K562 (cell line): ENCODE results near the gene PKHD1. TPM values are rescaled to one million over a fixed set of nuclear protein-coding genes. Genes with fewer than 3 reads are reported as not detected.

ENCODE experiments used
- ATAC-seq: fragments of 200-7000 bp; cut with Tn5 transposase; 3 replicates; pipeline ENCODE4 v1.9.1; 2020; ENCODE audit warnings: moderate library complexity
- BruUV-seq: library from RNA; stranded (reverse); fragments of 400-500 nt; replicated peaks from 2 replicates; lab custom pipeline; 2021; lab: Mats Ljungman, UMichigan
- CTCF ChIA-PET: fragments of 300-600 bp; formaldehyde crosslinking; extraction: SDS; loops from one replicate; lab custom pipeline; 2021; ENCODE audit warnings: low intra/inter-chr PET ratio; lab: Yijun Ruan, JAX
- POLR2A ChIA-PET: fragments of 300-600, 350-650 bp; sonication (Branson Sonifier 250); formaldehyde crosslinking; extraction: SDS; loops from one replicate; lab custom pipeline; 2021; ENCODE audit warnings: antibody characterized with exemption, inconsistent platforms; lab: Yijun Ruan, JAX
- DNase-seq, 4 experiments: peaks; one replicate each; pipeline versions ENCODE4 v3.0.0 to v3.0.0-alpha.2; 2011 to 2018; ENCODE audit warnings: low spot score in 3 of 4, mixed read lengths in 3 of 4; ENCODE audit errors: extremely low read depth in 1 of 4
- FAIRE-seq: peaks from 2 replicates; lab custom pipeline; 2011; peaks lifted over from hg19 to GRCh38; lab: Jason Lieb, UNC
- H2AFZ ChIP-seq: 2 replicates; pipeline ENCODE4 v1.6.0; 2011; ENCODE audit warnings: low read depth, low read length, control low read depth, inconsistent platforms
- H3K27ac ChIP-seq: fragments of 200-600 bp; 3 replicates; pipeline ENCODE4 v1.8.0; 2011; ENCODE audit warnings: low read depth, mild to moderate bottlenecking, control low read depth, inconsistent platforms, low read length, moderate library complexity, mixed read lengths; ENCODE audit errors: extremely low read depth
- H3K27me3 ChIP-seq, 2 experiments: fragments of 300-600 bp in 1 of 2; 2 replicates in 1 of 2; 3 replicates in 1 of 2; pipeline versions ENCODE4 v1.6.0 to v1.8.0; 2011; ENCODE audit warnings: inconsistent platforms in 2 of 2, low read length in 2 of 2, mild to moderate bottlenecking in 1 of 2, mixed read lengths in 1 of 2, moderate library complexity in 1 of 2; ENCODE audit not compliant: control insufficient read depth in 2 of 2, insufficient read depth in 2 of 2
- H3K36me3 ChIP-seq: fragments of 300-600 bp; 3 replicates; pipeline ENCODE4 v1.8.0; 2011; ENCODE audit warnings: mild to moderate bottlenecking, low read length, inconsistent platforms; ENCODE audit not compliant: control insufficient read depth, insufficient read depth
- H3K4me1 ChIP-seq, 2 experiments: fragments of 200-600 bp in 1 of 2; replicated peaks in 1 of 2; 2 replicates in 1 of 2; 3 replicates in 1 of 2; pipeline versions ENCODE4 v1.5.1 to v1.8.0; 2011; ENCODE audit warnings: inconsistent platforms in 2 of 2, low read length in 2 of 2, mild to moderate bottlenecking in 1 of 2, mixed read lengths in 1 of 2, moderate library complexity in 1 of 2; ENCODE audit not compliant: control insufficient read depth in 2 of 2, insufficient read depth in 2 of 2
- H3K4me2 ChIP-seq: 2 replicates; pipeline ENCODE4 v1.6.1; 2011; ENCODE audit warnings: low read length, control low read depth, inconsistent platforms, mixed read lengths; ENCODE audit not compliant: insufficient read depth
- H3K4me3 ChIP-seq: fragments of 200-600 bp; sonication (generic), shearing (Covaris generic); 2 replicates; pipeline ENCODE4 v1.5.1; 2016; ENCODE audit warnings: control low read depth, inconsistent platforms
- H3K79me2 ChIP-seq: fragments of 200-600 bp; 3 replicates; pipeline ENCODE4 v1.8.0; 2011; ENCODE audit warnings: low read length, inconsistent platforms; ENCODE audit not compliant: control insufficient read depth, insufficient read depth
- H3K9ac ChIP-seq, 2 experiments: 2 replicates each; pipeline versions ENCODE4 v1.6.0 to v1.6.1; 2011; ENCODE audit warnings: low read depth in 2 of 2, low read length in 2 of 2, control low read depth in 1 of 2, inconsistent platforms in 1 of 2, mild to moderate bottlenecking in 1 of 2, mixed read lengths in 1 of 2; ENCODE audit not compliant: insufficient read depth in 1 of 2
- H3K9me1 ChIP-seq: one replicate; pipeline ENCODE4 v1.6.0; 2011; ENCODE audit warnings: inconsistent platforms, mild to moderate bottlenecking, low read length, moderate library complexity; ENCODE audit not compliant: control insufficient read depth, insufficient read depth
- H3K9me3 ChIP-seq: replicated peaks from 2 replicates; pipeline ENCODE4 v1.5.1; 2011; ENCODE audit warnings: low read depth, low read length, inconsistent platforms; ENCODE audit not compliant: control insufficient read depth, insufficient read depth
- H4K20me1 ChIP-seq: replicated peaks from 2 replicates; pipeline ENCODE4 v1.6.1; 2011; ENCODE audit warnings: low read length, inconsistent platforms, mixed read lengths; ENCODE audit not compliant: control insufficient read depth, insufficient read depth
- CHAMP1 ChIP-seq: fragments of 450-650 bp; IDR thresholded peaks from 2 replicates; pipeline ENCODE4 v1.6.1; 2016; ENCODE audit warnings: mild to moderate bottlenecking
- DACH1 ChIP-seq: fragments of 450-650 bp; IDR thresholded peaks from 2 replicates; pipeline ENCODE4 v1.6.1; 2018; ENCODE audit not compliant: partially characterized antibody
- DLX4 ChIP-seq: fragments of 250-450 bp; sonication (Bioruptor Pico); IDR thresholded peaks from 2 replicates; pipeline ENCODE4 v1.6.1; 2021; ENCODE audit warnings: mild to moderate bottlenecking
- ZNF316 ChIP-seq: fragments of 450-650 bp; IDR thresholded peaks from 2 replicates; pipeline ENCODE4 v1.6.1; 2016
- WGBS: fragments of 100-300 bp; shearing (Covaris generic); methylation state at CpG from one replicate; pipeline ENCODE4 v1.1.6; 2016; ENCODE audit warnings: low coverage, mixed read lengths; ENCODE audit not compliant: insufficient coverage; ENCODE audit errors: missing lambda C conversion rate; 5-methylcytosine and 5-hydroxymethylcytosine counted together
- in situ Hi-C: fragments of 300-500 bp; cut with MboI; formaldehyde crosslinking; loops from 4 replicates; pipeline ENCODE4 v1.15.0; 2018; ENCODE audit warnings: inconsistent platforms, mixed read lengths
- intact Hi-C: fragments of 100-400 bp; cut with micrococcal nuclease; formaldehyde crosslinking; loops from 2 replicates; pipeline ENCODE4 v1.14.2; 2022
- polyA plus RNA-seq, 8 experiments: library from polyadenylated mRNA; depleted of rRNA in 4 of 8; stranded (reverse) in 5 of 8; unstranded in 3 of 8; fragments of >200 nt; fragmentation: Nextera tagmentation in 2 of 8; fragmentation: Illumina TruSeq in 1 of 8; extraction: Ambion mirVana in 2 of 8; extraction: Trizol in 1 of 8; gene quantifications; 2 replicates each; pipeline versions ENCODE4 v1.2.1 to v1.2.3, GENCODE V29; 2011 to 2014; ENCODE audit warnings: inconsistent platforms in 1 of 8, missing spikeins in 1 of 8
- total RNA-seq, 7 experiments: library from RNA; depleted of rRNA in 6 of 7; stranded (reverse); fragments of >200 nt in 6 of 7; fragmentation: Illumina TruSeq in 2 of 7; extraction: Trizol in 2 of 7; gene quantifications; 2 replicates each; pipeline versions ENCODE4 v1.2.1 to v1.2.3, GENCODE V29; 2011 to 2021; ENCODE audit warnings: low replicate concordance in 1 of 7

The PKHD1 gene
- total and polyA plus RNA-seq, 9 of the 15 experiments (the other 6 are each of a cell fraction or from before 2014, with no cell fraction given), result 0.01 to 0.04 (median 0.01) TPM; not detected in 6

- intact Hi-C loops, result no loop called here
- no peaks in the 10 kb centered on the region for H3K9me3 ChIP-seq
These were observed 123.4 kb downstream of the PKHD1 start for GRCh38 chr6:51963980-51964379.

More at GRCh38 chr6:51963980-51964379, 123.4 kb downstream of the PKHD1 start:
- Histone ChIP-seq H3K9me1 (no peaks in the 10 kb centered on the region), H3K79me2 (no peaks in the 10 kb centered on the region), H3K27ac (no peak overlapping the region), H3K4me2 (no peak overlapping the region), H3K4me3 (no peak overlapping the region), H3K9ac (no peak overlapping the region), H3K36me3 (no peaks in the 10 kb centered on the region), H3K27me3 (no peaks in the 10 kb centered on the region), H3K4me1 (no peaks in the 10 kb centered on the region), H2AFZ (no peak overlapping the region), H4K20me1 (no peaks in the 10 kb centered on the region)
- no TSS peak for BruUV-seq
- no peak for ATAC-seq
- POLR2A ChIA-PET, result no interaction called here
- no peak for FAIRE-seq
- in situ Hi-C loops, result no loop called here
- CTCF ChIA-PET, result no interaction called here
- WGBS, result 2% methylated on average over 4 of the region's 4 CpGs
- no peak for DNase-seq
- TF ChIP-seq ZNF316 (0 out of 2 replicates have a peak, but pooled peaks have one; percentile 8), DACH1 (no peak), DLX4 (CRISPR knock-in tag) (no peak), CHAMP1 (no peak)
